ENCODE data around the gene MAPT.

GRCh38 chr17:45895969-45896785 is 1.8 kb downstream of the MAPT start:
- TF ChIP-seq CTCF (IDR thresholded peaks at IDR 0.05) (no peak), EZH2phosphoT487 (IDR thresholded peaks at IDR 0.05) (peak; percentile 71), EZH2 (IDR thresholded peaks at IDR 0.05) (peak; percentile 64)
